Kidney epithelial cell (primary cell): ENCODE results near the gene OCSTAMP. TPM values are rescaled to one million over a fixed set of nuclear protein-coding genes. Genes with fewer than 3 reads are reported as not detected.

Experiments used
- DNase-seq: peaks from one replicate; pipeline ENCODE4 v3.0.0-alpha.2; 2010; ENCODE audit warnings: low read depth
- H3K27me3 ChIP-seq: 2 replicates; pipeline ENCODE4 v1.6.0; 2011; ENCODE audit warnings: low read length; ENCODE audit not compliant: control insufficient read depth, insufficient read depth
- H3K36me3 ChIP-seq: 2 replicates; pipeline ENCODE4 v1.5.1; 2011; ENCODE audit warnings: low read length; ENCODE audit not compliant: control insufficient read depth, insufficient read depth
- H3K4me3 ChIP-seq: 2 replicates; pipeline ENCODE4 v1.5.1; 2011; ENCODE audit warnings: low read depth, mild to moderate bottlenecking, control low read depth, low read length
- CTCF ChIP-seq: IDR thresholded peaks from 2 replicates; pipeline ENCODE4 v1.5.1; 2011; ENCODE audit warnings: mild to moderate bottlenecking, moderate library complexity, low read length, control low read depth, inconsistent platforms; ENCODE audit not compliant: insufficient read depth, poor library complexity, severe bottlenecking
- total RNA-seq: library from RNA; depleted of rRNA; stranded (reverse); fragments of >200 nt; gene quantifications from 2 replicates; pipeline ENCODE4 v1.2.3, GENCODE V29; 2015

The OCSTAMP gene
- total RNA-seq, 1 donor from 2014 or later = not detected

- TF ChIP-seq CTCF = no peak
- no peak overlapping the region for H3K4me3 ChIP-seq
- DNase-seq = no peak
Measured at GRCh38 chr20:46549188-46549972, 1.1 kb downstream of the OCSTAMP start.

GRCh38 chr20:46548688-46549087 lies 1.8 kb downstream of the OCSTAMP start:
- H3K36me3 ChIP-seq = no peaks in the 10 kb centered on the region
- DNase-seq = no peak
- no peak for TF ChIP-seq CTCF
- no peak overlapping the region for H3K4me3 ChIP-seq
- no peaks in the 10 kb centered on the region for H3K27me3 ChIP-seq

More at GRCh38 chr20:46549188-46549972, 1.1 kb downstream of the OCSTAMP start:
- Histone ChIP-seq H3K36me3 (no peaks in the 10 kb centered on the region), H3K27me3 (no peaks in the 10 kb centered on the region)

- DNase-seq = no peak
- no peak for TF ChIP-seq CTCF
- no peaks in the 10 kb centered on the region for H3K36me3 ChIP-seq
- H3K4me3 ChIP-seq = no peak overlapping the region
- no peaks in the 10 kb centered on the region for H3K27me3 ChIP-seq
Measured at GRCh38 chr20:46547995-46548394, 2.5 kb downstream of the OCSTAMP start.

- Histone ChIP-seq H3K4me3 (no peak overlapping the region), H3K27me3 (peaks cover 2% of the 10 kb centered on the region), H3K36me3 (no peaks in the 10 kb centered on the region)
- no peak for TF ChIP-seq CTCF
- DNase-seq = no peak
Measured at GRCh38 chr20:46546936-46547335, 3.5 kb downstream of the OCSTAMP start.

- no peak overlapping the region for H3K4me3 ChIP-seq
- DNase-seq = no peak
- peaks cover 4% of the 10 kb centered on the region for H3K27me3 ChIP-seq
- TF ChIP-seq CTCF = no peak
- H3K36me3 ChIP-seq = no peaks in the 10 kb centered on the region
Measured at GRCh38 chr20:46546298-46546697, 4.2 kb downstream of the OCSTAMP start.

- no peak for DNase-seq
- Histone ChIP-seq H3K4me3 (no peak overlapping the region), H3K36me3 (no peaks in the 10 kb centered on the region), H3K27me3 (peaks cover 7% of the 10 kb centered on the region)
- no peak for TF ChIP-seq CTCF
Measured at GRCh38 chr20:46545827-46546138, 4.7 kb downstream of the OCSTAMP start.
